T-helper 17 cell (primary cell): ENCODE data around the gene TCL1B. TPM values are rescaled to one million over a fixed set of nuclear protein-coding genes. Genes with fewer than 3 reads are reported as not detected.
"Not testable (repeated sequence)": the region's sequence is repeated elsewhere in the genome, so short reads cannot be mapped to it uniquely, and the experiment has no call there.

ENCODE experiments used
- ATAC-seq: fragments of 150-1000 bp; cut with Tn5 transposase; 2 replicates; pipeline ENCODE4 v1.10.0; 2021; ENCODE audit warnings: mild to moderate bottlenecking, moderate library complexity
- DNase-seq, 3 donors: peaks; one replicate each; pipeline versions ENCODE4 v3.0.0 to v3.0.0-alpha.2; 2020 to 2021
- H3K9me3 ChIP-seq: one replicate; pipeline ENCODE4 v1.7.0; 2013; ENCODE audit warnings: low read length, mild to moderate bottlenecking; ENCODE audit not compliant: control insufficient read depth, poor library complexity, severe bottlenecking
- H3K27ac Mint-ChIP-seq: one replicate; pipeline ENCODE4 v1.8.0; 2022; ENCODE audit warnings: mild to moderate bottlenecking, moderate library complexity, mixed read lengths
- H3K27me3 Mint-ChIP-seq: one replicate; pipeline ENCODE4 v1.8.0; 2022; ENCODE audit warnings: mixed read lengths
- H3K36me3 Mint-ChIP-seq: one replicate; pipeline ENCODE4 v1.8.0; 2022; ENCODE audit warnings: low read depth, mixed read lengths
- H3K4me1 Mint-ChIP-seq: one replicate; pipeline ENCODE4 v1.8.0; 2022; ENCODE audit warnings: mild to moderate bottlenecking, mixed read lengths
- H3K4me3 Mint-ChIP-seq: one replicate; pipeline ENCODE4 v1.8.0; 2022; ENCODE audit warnings: mild to moderate bottlenecking, moderate library complexity, mixed read lengths
- total RNA-seq, 4 donors: library from RNA in 2 of 4; stranded (reverse) in 2 of 4; gene quantifications; one replicate each; pipeline ENCODE4 v1.2.3 and lab custom pipeline; 2022 to 2026

Gene TCL1B
- total RNA-seq, 2 donors from 2014 or later = not detected

DNA sequence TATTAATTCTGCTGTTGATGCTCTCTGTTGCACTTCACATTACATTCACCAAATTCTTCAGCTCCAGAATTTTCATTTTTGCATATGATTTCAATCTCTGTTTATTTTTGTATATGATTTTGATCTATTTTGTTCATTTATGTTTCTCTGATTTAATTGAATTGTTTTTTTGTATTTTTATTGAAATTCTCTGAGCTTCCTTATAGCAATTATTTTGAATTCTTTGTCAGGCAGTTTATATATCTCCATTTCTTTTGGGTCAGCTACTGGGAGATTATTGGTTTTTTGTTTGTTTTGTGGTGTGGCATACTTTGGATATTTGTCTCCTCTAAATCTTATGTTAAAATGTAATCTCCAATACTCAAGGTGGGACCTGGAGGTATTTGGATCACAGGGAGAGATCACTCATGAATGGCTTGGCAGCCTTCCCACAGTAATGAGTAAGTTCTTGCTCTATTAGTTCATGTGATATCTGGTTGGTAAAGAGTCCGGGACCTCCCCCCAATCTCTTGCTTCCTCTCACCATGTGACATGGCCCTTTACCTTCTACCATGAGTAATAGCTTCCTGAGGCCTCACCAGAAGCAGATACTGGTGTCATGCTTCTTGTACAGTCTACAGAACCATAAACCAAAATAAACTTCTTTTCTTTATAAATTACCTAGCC lies 36.4 kb downstream of the TCL1B start:
- no peak for ATAC-seq
- Mint-ChIP-seq H3K4me1 (no peaks in the 10 kb centered on the region), H3K36me3 (peaks cover 2% of the 10 kb centered on the region), H3K4me3 (no peak overlapping the region), H3K27ac (no peak overlapping the region), H3K27me3 (peaks cover 22% of the 10 kb centered on the region)
- no peak for DNase-seq
- H3K9me3 ChIP-seq = no peaks in the 10 kb centered on the region

DNA sequence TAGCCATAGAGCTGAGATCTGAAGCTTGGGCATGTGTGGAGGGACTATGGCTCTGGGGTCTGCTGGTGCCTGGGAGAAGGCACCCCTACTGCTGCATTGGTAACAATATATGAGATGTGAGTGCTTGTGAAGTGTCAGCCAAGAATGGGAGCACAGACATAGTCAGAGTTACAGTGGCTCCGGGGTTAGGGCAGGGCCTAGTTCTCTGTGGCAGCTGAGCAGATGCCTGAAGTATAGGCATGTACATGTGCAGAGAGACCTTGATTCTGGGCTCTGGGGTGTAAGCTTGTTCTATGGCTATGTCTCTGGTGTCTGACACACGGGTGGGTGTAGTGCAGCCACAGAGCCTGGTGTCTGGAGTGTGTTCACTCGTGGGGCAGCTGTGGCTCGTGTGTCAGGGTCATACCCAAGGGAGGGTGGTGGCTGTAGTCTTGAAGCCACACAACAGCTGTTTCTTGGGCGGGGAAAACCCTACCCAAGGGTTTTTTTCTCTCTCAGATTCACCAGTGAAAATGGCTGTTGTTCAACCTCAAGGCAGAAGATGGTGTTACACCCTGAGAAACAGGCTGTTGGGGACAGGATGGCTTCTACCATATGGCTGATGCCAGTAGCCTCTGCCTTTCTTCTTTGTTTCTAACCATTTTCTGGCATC lies 39.6 kb downstream of the TCL1B start:
- H3K4me3 Mint-ChIP-seq = no peak overlapping the region
- no peak overlapping the region for H3K27ac Mint-ChIP-seq
- H3K36me3 Mint-ChIP-seq = peaks cover 2% of the 10 kb centered on the region
- H3K4me1 Mint-ChIP-seq = peaks cover 2% of the 10 kb centered on the region
- H3K27me3 Mint-ChIP-seq = peaks cover 50% of the 10 kb centered on the region
- peak; percentile 42 for ATAC-seq
- no peaks in the 10 kb centered on the region for H3K9me3 ChIP-seq
- DNase-seq = no peak

GRCh38 chr14:95727056-95727700 lies 41.0 kb downstream of the TCL1B start:
- Mint-ChIP-seq H3K27me3 (peaks cover 60% of the 10 kb centered on the region), H3K36me3 (no peaks in the 10 kb centered on the region), H3K4me3 (no peak overlapping the region)

DNA sequence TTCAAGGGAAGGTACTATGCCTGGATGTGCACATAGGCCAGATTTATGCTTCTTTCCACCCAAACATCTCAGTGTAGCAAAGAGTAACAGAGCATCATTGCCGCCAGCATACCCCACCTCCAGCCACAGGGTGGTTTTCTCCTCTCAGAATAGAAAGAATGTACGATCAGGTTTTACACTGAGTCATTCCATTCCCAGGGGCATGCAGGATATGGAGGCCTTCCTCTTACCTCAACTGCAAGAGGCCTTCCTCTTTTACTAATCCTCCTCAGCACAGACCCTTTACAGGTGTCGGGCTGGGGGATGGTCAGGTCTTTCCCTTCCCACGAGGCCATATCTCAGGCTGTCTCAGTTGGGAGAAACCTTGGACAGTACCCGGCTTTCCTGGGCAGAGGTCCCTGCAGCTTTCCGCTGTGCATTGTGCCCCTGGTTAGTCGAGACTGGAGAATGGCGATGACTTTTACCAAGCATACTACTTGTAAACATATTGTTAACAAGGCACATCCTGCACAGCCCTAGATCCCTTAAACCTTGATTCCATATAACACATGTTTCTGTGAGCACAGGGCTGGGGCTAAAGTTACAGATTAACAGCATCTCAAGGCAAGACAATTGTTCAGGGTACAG lies 43.3 kb downstream of the TCL1B start:
- not testable (repeated sequence) for H3K9me3 ChIP-seq, H3K27ac Mint-ChIP-seq, DNase-seq, ATAC-seq, H3K4me3 Mint-ChIP-seq, H3K36me3 Mint-ChIP-seq, H3K4me1 Mint-ChIP-seq
- peaks cover 63% of the 10 kb centered on the region for H3K27me3 Mint-ChIP-seq

More at GRCh38 chr14:95727056-95727700, 41.0 kb downstream of the TCL1B start:
- DNase-seq = no peak
- Mint-ChIP-seq H3K27ac (no peak overlapping the region), H3K4me1 (peaks cover 2% of the 10 kb centered on the region)
- no peaks in the 10 kb centered on the region for H3K9me3 ChIP-seq
- no peak for ATAC-seq

- Mint-ChIP-seq H3K27me3 (peaks cover 57% of the 10 kb centered on the region), H3K4me1 (peaks cover 2% of the 10 kb centered on the region), H3K4me3 (no peak overlapping the region), H3K36me3 (no peaks in the 10 kb centered on the region), H3K27ac (no peak overlapping the region)
- no peak for ATAC-seq
- H3K9me3 ChIP-seq = no peaks in the 10 kb centered on the region
- DNase-seq = no peak
Observed at GRCh38 chr14:95730126-95730525, 43.9 kb downstream of the TCL1B start.

DNA sequence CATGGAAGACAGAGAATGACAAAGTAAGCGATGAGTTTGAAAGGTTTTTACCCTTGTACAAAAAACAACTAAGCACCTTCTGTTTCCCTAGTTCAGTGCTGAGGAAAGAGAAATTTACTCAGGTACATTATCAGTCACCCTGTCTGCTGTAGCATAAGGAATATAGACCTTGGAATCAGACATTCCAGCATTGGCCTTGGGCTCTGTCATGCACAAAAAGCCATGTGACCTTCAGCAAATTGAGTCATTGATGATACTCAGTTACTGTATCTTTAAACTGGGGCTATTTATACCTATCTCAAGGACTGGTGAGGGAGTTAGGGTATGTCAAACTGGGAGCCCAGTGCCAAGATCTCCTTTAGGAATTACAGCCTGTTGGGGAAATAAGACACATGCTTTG lies 47.0 kb downstream of the TCL1B start:
- no peak for ATAC-seq
- H3K36me3 Mint-ChIP-seq = no peaks in the 10 kb centered on the region
- no peaks in the 10 kb centered on the region for H3K9me3 ChIP-seq
- peaks cover 39% of the 10 kb centered on the region for H3K27me3 Mint-ChIP-seq
- peaks cover 2% of the 10 kb centered on the region for H3K4me1 Mint-ChIP-seq
- no peak overlapping the region for H3K27ac Mint-ChIP-seq
- H3K4me3 Mint-ChIP-seq = no peak overlapping the region
- no peak for DNase-seq

- Mint-ChIP-seq H3K27ac (peak overlapping the region; percentile 2), H3K27me3 (no peaks in the 10 kb centered on the region), H3K4me1 (no peaks in the 10 kb centered on the region), H3K4me3 (no peak overlapping the region), H3K36me3 (no peaks in the 10 kb centered on the region)
- ATAC-seq = no peak
- peaks cover 4% of the 10 kb centered on the region for H3K9me3 ChIP-seq
- DNase-seq = no peak
Observed at GRCh38 chr14:95739356-95739755, 53.1 kb downstream of the TCL1B start.

GRCh38 chr14:95741038-95741490 lies 54.8 kb downstream of the TCL1B start:
- Mint-ChIP-seq H3K27ac (no peak overlapping the region), H3K4me1 (no peaks in the 10 kb centered on the region), H3K36me3 (no peaks in the 10 kb centered on the region), H3K4me3 (no peak overlapping the region), H3K27me3 (no peaks in the 10 kb centered on the region)
- ATAC-seq = no peak
- H3K9me3 ChIP-seq = peaks cover 4% of the 10 kb centered on the region
- DNase-seq = no peak

GRCh38 chr14:95741781-95742180 lies 55.6 kb downstream of the TCL1B start:
- peaks cover 4% of the 10 kb centered on the region for H3K9me3 ChIP-seq
- Mint-ChIP-seq H3K4me1 (no peaks in the 10 kb centered on the region), H3K27me3 (no peaks in the 10 kb centered on the region), H3K27ac (no peak overlapping the region), H3K36me3 (no peaks in the 10 kb centered on the region), H3K4me3 (no peak overlapping the region)
- DNase-seq (no peak), ATAC-seq (no peak)

Other genes with a start within 250 kb of the TCL1B start
- gene SYNE3, start 169.8 kb upstream of the TCL1B start, total RNA-seq = 10 to 100 TPM; 59.6 to 64.8 TPM
- 10 to 100 TPM; 14.8 to 17.7 TPM for gene GLRX5, start 151.4 kb upstream of the TCL1B start, total RNA-seq
- gene TCL1A, start 27.7 kb downstream of the TCL1B start, total RNA-seq = 1 to 10 TPM in 1 of 2 donors, not detected in 1; 5.4 TPM
- not detected for gene TUNAR, start 190.4 kb downstream of the TCL1B start, total RNA-seq